GM21528 (cell line): ENCODE data around the gene ZNF697.
"Not testable (repeated sequence)": the region's sequence is repeated elsewhere in the genome, so short reads cannot be mapped to it uniquely, and the experiment has no call there.

Experiments used
- ATAC-seq: cut with Tn5 transposase; IDR thresholded peaks from one replicate; pipeline ENCODE4 v1.9.1; 2021; ENCODE audit warnings: mild to moderate bottlenecking, moderate library complexity; ENCODE audit not compliant: unreplicated experiment, low FRiP score

Gene ZNF697

DNA sequence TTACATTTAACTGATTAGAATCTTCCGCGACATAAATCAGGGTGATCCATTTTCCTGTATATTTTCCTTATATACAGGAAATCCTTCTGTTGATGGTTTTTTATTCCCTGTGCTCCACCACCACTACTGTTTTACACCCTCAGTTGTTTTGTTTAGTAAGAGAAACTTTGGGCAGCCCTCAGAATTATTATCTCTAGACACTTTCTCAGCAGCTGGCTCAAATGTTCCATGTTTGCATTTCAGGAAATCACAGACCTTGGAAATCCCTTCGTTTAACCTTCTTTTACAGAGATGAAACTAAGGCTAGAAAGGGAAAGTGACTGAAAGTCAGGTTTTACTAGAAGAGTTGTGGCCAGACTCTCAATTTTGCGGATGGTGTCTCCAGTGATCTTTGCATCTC is 15.2 kb downstream of the ZNF697 start:
- ATAC-seq = no peak

DNA sequence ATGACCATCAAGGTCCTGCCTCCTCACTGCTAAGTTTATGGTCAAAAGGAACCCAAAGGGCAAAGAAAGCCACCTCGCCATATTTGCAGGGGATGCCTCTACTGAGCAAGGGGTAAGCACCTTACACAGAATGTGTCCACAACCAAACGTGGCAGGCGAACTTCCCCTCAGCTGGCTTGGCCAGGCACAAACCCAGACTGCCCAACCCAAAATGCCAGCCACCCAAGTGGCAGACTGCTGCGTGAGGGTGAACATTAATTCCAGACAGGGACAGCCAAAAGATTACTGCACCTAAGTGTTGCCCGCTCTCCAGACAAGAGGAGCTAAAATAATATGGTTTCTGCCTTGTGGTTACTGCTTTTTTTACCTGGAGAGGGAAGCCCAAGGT is 16.0 kb downstream of the ZNF697 start:
- ATAC-seq = no peak

DNA sequence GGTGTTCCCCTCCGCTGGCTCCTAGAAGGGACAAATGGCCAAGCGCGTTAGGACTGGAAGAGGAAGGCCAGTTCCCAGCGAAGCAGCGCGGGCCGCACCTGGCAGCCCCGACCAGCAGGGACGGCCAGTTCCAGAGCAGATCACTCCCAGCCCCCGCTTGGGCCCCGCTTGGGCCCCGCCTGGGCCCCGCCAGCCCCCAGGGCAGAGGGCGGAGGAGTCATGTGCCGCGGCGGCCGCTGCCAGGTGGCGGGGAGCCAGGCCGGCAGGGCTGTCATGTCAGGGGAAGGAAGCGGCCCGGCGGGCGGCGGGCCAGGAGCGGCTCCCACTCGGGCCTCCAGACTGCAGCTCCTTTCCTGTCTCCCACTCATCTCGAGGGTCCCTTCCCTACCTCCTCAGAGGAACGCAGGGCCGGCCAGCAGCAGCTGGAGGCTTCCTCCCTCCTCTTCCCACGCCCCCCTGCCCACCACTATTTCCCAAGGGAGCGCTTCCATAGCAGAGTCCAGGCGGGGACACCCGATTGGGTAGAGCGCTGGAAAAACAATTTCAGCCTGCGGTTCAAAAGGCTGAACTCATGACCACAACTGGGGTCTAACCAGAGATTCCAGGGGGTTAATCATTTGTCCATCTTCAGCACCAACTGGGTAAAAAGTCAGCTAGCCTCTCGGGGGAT is 16.5 kb downstream of the ZNF697 start:
- ATAC-seq = no peak

DNA sequence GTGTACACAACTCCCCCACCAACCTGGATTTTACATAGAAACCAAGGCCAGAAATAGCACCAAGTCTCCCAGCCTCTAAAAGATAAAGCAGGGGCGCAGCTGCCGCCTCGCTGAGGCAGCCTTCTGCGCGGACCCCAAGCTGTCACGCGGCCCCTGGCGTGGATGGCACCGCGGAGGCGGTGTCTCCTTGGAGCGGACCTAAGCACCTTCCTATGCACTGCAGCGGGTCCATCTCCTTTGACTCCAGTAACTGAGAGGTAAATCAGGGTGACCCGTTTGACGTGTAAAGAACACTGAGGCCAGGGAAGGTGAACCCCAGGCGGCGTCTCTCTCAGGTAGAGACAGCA is 17.0 kb downstream of the ZNF697 start:
- no peak for ATAC-seq

DNA sequence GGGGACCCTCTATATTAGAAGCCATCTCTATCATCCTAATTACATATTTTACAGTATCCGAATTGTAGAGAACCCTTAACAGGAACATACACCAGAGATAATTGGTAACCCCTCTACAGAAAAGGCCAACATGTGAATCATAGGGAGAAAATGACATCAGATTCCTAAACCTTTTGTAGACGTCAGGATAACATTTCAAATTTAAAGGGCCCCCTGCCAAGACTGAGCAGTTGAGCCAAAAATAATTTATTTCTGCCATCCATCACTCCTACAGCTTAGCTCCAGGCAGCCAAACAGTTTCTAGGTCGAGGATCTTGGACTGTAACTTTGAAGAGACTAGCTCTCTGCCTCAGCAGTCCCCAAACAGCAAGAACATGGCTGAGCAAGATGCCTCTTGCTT is 21.2 kb downstream of the ZNF697 start:
- ATAC-seq = no peak

DNA sequence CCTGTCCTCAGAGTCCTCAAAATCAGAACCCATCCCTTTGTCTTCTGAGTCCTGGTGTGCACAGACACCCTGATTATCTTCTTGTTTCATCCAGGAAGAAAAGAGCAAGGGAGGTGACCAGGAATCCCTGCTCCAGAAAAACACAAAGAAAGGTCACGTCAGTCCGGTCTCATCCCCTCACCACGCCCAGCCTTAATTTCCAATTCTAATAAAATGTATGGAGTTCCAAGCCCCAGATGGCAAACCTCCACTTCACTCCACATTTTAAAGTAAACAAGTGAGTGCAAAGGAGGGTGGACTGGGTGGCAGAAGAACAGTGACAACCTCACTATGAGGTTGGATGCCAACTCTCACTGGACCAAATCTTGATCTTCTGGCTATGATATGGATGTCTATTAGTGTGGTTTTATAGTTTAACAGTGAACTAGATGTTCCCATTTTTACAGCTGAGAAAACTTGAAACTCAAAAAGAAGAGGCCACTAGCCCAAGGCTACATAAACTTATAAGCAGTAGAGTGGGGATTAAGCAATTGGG is 22.0 kb downstream of the ZNF697 start:
- no peak for ATAC-seq

DNA sequence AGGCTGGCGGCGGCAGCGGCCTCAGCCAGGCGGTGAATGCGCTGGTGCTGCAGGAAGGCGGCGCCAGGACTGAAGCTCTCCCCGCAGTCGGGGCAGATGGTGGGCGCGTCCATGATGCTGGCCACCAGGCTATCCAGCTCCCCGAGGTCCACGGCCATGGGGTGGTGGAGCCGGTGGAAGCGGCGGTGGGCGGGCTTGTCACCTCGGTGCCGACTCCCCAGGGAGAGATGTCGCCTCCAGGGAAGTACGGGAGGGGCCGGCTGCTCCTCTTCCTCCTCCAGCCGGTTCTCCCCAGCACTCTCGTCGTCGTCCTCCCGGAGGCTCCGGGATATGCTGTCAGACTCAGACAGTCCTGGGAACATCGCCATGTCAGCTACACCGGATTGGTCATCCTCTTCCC is 24.4 kb downstream of the ZNF697 start:
- ATAC-seq = no peak

DNA sequence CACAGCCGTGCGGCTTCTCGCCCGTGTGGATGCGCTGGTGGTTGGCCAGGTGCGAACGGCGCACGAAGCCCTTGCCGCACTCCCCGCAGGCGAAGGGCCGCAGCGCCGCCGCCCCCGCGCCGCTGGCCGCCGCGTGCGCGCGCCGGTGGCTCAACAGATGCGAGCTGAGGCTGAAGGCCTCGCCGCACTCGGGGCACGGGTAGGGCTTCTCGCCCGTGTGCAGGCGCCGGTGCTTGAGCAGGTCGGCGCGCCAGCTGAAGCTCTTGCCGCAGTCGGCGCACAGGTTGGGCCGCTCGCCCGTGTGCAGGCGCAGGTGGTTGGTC is 24.9 kb downstream of the ZNF697 start:
- ATAC-seq = no peak

DNA sequence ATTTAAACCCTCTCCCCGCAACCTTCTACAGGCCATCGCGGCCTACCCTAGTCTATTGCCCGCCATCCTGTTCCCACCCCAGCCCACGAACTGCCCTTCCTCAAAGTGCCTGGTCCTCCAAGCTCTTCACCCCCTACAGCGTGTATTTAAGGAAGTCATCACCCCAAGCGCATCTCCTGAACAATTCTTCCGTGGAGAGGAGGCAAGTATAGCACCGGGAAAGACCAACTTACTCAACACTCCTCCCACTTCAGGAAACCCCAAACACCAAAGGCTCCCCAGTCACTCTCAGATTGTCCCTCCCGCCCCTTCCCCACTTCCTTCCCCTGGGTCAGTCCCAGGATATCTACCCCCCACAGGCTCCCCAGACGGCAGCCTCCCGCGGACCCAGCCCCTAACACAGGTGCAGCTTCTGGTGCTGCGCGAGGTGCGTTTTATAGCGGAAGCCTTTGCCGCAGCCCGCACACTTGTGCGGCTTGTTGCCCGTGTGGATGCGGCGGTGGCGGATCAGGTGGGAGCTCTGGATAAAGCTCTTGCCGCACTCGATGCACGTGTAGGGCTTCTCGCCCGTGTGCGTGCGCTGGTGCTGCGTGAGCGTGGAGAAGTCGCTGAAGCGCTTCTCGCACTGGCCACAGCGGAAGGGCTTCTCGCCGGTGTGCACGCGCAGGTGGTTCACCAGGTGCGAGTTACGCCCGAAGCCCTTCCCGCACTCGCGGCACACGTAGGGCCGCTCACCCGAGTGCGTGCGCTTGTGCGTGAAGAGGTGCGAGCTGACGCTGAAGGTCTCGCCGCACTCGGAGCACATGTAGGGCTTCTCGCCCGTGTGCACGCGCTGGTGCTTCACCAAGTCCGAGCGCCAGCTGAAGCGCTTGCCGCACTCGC is 25.5 kb downstream of the ZNF697 start:
- no peak for ATAC-seq

DNA sequence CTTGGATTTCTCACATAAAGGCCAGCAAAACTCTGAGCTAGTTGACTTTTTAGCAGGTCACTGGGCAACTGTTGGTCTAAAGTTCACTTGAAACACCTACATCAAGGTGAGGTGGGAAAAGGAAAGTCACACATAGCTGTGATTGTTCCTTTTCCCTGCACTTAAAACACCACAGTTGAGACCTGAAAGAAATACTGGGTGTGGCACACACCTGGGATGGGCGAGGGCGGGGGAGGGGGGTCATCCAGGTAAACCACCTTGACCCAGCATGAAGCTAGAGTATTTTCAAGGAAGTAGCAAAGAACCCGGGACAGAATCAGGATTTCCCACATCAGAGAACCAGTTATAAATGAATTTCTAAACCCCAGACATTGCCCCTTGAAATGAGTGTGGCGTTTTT is 26.4 kb downstream of the ZNF697 start:
- ATAC-seq = no peak

DNA sequence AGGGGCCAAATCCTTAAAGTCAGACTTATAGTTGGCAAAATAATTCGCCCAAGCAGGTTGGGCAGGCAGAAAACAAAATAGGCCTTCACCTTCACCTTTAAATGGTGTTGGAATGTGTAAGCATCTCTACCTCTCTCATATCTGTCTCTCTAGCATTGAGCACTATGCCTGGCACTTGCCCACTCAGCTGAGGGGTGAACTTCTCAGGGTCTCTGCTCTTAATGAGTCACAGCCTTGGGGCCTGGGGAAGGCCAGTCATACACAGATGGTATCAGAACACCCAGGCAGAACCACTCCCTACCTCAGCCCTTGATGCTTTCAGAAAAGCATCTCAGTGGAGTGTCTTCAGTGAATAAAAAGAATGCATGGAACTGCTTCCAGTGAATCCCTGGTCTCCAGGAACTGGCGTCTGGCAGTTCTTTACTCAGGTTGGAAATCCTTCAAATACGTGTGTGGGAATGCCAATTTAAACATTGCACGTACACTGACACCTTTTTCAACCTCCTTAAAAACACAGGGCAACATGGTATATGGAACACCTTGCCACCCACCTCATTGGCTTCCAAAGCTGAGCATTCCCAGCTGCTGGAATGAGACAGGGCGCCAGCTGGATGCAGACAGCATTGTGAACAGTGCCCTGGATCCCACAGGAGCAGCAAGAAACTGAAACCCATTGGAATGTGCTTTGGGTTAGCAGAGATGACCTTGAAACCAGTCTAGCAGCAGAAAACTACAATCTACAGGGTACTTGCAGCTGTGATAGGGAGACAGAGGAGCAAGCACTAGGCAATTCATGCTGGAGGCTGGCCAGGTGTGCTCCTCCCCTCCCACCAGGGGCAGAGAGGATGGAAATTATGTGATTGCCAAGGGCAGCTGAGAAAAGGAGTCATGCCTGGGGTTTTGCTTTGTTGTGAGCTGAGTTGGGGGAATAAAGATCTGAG is 30.0 kb downstream of the ZNF697 start:
- no peak for ATAC-seq

DNA sequence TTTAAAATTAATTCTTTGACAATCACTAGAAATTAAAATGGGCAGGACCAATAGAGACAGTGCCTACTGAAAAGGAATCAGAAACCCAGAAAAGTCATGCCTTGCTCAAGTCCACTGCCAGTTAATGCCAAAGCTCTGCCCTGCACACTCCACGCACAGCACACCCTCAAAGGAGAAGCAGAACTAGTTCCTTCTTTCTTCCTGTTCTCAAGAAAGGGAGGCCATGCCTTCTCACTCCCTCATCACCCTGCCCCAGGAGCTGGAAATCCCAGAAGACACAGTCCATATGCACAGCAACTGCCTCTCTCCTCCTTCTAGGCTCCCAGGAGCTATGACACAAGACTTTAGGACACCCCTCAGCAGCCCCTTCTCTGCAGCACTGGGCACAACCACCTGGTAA is 31.3 kb downstream of the ZNF697 start:
- not testable (repeated sequence) for ATAC-seq

DNA sequence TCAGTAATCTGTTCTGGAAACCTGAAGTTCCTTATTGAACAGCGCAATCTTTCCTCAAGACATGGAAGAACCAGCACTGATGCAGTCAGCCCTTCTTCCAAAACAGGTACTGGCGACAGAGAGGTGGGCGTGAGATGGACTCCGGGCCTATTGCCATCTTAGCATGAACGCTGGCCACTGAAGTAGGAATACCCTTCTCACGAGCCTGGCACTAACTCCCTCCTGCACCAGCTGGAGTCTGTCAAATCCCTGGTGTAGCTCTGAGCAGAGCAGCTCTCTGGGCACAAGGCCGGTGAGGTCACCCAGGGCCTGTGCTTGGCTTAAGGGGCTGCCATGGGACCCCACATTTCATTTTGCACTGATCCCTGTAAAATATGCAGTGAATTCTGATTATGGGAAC is 33.0 kb downstream of the ZNF697 start:
- not testable (repeated sequence) for ATAC-seq

DNA sequence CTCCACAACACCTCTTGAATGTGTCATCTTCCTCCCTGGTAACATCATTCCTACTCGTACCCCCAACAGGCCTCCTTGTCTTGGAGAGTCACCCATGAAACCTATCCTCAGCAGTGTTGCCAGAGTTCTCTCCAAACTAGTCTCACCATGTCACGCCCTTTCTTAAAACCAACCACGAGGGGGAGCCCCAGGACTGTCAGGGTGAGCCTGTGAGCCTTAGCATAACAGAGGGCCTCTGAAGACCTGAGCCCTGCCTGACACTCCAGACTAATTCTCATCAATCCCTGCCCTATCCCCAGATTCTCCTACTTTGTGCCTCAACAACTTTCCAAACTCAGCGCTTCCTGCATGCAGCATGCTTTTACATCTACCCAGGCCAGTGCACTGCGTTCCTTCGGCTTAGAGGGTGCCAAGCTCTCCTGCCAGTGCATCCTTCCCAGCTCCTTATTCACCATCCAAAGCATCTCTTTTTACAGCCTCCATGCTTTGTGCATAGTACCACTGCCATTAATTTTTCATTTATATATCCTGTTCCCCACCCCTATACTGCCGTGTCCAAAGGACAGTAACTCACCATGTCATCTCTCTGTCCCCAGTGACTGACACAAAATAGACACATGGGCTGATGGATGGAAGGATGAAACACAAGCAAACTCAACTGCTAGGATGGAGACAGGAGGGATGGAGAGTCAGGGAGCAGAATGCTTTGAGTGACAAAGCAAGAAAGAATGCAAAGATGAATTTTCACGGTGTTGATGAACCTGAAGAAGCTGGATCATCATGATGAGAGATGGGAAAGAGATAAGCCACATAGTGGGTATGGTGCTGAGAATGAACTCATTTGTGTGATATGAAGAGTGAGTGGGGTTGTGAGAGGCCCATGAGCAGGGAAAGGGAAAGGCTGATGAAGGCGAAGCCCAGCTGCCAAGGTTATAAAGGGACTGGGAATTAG is 34.0 kb downstream of the ZNF697 start:
- ATAC-seq = peak; percentile 87

DNA sequence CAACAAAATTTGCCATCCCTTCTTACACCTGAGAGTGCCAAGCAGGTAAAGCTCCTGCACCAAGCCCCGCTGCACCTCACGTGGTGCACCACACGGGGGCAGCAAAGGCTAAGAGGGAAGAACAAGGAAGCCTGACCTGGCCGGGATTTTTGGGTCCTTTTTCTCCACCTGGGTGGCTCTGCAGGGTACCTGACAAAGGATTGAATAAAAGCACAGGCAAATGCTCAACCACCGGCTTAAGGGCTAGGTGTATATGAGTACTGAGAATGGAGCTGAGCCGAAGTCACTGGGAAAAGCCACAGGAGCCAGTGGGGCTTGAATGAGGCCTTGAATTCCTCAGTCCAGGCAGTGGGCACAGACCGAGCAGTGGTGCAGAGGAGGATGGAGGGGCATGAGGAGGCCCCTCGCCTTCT is 36.4 kb downstream of the ZNF697 start:
- no peak for ATAC-seq

DNA sequence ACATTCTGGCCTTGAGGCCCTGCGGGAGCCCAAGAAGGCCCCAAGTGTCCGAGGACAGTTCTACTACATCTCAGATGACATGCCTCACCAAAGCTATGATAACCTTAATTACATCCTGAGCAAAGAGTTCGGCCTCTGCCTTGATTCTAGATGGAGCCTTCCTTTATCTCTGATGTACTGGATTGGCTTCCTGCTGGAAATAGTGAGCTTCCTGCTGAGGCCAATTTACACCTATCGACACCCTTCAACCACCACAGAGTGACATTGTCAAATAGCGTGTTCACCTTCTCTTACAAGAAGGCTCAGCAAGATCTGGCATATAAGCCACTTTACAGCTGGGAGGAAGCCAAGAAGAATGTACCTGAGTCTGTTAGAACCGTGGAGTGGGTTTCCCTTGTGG is 39.2 kb downstream of the ZNF697 start:
- not testable (repeated sequence) for ATAC-seq

DNA sequence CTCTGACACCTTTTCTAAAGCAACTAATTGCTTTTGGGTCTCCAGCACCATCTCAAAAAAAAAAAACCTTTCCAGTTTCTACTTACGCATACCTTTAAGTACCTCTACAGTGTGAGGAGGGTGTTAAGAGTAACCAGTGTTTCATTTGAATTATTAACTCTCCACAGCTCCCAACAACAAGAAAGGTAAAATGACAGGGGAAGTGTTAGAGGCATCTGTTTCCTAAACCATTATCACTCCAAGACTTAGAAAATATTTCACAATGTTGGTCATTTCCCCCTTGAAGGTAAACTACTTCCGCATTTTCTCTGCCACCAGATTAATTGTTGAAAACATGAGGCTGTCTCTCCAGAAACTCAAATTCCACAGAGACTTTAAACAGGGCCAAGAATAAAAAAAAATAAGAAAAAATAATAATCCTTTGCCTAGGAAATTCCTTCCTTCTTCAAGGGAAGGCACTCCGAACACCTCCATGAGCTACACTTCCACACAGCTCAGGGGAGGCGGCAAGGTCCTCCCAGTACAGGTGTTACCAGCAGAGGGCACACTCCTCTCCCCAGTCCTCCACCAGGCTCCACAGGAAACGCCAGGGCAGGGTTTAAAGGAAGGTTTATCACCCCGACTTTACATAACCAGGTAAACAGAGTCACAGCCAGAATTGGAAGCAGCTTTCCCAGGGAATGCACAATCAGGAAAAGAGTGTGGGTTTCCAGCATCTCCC is 40.8 kb downstream of the ZNF697 start:
- ATAC-seq = not testable (repeated sequence)

DNA sequence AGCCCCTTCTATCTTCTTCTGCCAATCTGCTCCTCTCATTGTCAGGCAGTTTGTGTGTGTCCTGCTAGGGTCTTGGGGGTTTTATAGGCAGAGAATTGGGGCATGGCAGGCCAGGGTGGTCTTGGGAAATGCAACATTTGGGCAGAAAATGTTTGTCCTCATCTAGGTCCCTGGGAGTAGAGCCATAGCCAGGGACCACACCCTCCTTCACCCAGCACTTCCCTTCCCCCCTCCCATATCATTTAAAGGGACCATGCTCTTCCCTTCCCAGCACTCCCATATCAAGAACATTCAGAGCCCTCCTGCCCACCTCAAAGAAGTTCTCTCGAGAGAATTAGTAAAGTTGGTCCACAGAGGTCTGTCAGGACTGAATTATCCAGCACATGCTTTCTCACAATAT is 41.7 kb downstream of the ZNF697 start:
- ATAC-seq = no peak

DNA sequence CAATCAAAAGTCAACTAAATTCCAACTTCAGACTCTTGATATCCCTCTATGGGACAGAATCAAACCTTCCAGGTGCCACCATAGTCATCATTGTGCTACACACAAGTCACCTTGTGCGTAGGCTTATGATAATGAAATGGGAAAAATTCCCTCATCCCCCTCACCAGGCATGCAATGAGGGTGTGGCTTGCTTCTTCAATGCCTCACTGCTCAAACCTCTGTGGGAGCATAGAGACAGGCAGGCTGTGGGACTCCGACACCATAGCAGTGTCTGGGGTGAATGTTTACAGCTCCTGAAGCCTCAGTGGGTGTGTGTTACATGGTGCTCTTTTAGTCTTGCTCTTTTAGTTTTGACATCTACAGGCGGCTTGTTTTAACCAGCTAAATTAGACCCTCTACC is 42.4 kb downstream of the ZNF697 start:
- no peak for ATAC-seq
